Measurements from ENCODE around the gene MGMT. TPM values are rescaled to one million over a fixed set of nuclear protein-coding genes. Genes with fewer than 3 reads are reported as not detected.
A peak's percentile ranks its signal among the peaks of the same experiment; 100 is the strongest.

MGMT gene
- total and polyA plus RNA-seq, 4 donors = 9.9 to 39.6 (median 23.2) TPM

- Histone ChIP-seq H3K9ac (ENCODE audit: insufficient read depth in 1 of 2, low read length in 2 of 2) (no peak overlapping the region), H3K27me3 (ENCODE audit: control insufficient read depth in 3 of 3, insufficient read depth in 3 of 3, low read length in 2 of 3) (no peaks in the 10 kb centered on the region), H3K4me3 (no peak overlapping the region), H3K36me3 (ENCODE audit: control insufficient read depth in 4 of 4, insufficient read depth in 4 of 4, low read length in 4 of 4) (peaks cover 0 to 2% (median under 1%) of the 10 kb centered on the region in 4 donors), H3K27ac (ENCODE audit: low read depth in 1 of 2, low read length in 1 of 2) (no peak overlapping the region), H3K4me1 (ENCODE audit: control insufficient read depth in 5 of 5, insufficient read depth in 5 of 5, low read length in 5 of 5) (peaks cover 0 to 10% (median 0%) of the 10 kb centered on the region in 5 donors), H3K9me3 (ENCODE audit: control insufficient read depth in 4 of 4, insufficient read depth in 3 of 4, low read length in 3 of 4) (peaks cover 0 to 2% (median 0%) of the 10 kb centered on the region in 4 donors)
- TF ChIP-seq, protein P1, sequence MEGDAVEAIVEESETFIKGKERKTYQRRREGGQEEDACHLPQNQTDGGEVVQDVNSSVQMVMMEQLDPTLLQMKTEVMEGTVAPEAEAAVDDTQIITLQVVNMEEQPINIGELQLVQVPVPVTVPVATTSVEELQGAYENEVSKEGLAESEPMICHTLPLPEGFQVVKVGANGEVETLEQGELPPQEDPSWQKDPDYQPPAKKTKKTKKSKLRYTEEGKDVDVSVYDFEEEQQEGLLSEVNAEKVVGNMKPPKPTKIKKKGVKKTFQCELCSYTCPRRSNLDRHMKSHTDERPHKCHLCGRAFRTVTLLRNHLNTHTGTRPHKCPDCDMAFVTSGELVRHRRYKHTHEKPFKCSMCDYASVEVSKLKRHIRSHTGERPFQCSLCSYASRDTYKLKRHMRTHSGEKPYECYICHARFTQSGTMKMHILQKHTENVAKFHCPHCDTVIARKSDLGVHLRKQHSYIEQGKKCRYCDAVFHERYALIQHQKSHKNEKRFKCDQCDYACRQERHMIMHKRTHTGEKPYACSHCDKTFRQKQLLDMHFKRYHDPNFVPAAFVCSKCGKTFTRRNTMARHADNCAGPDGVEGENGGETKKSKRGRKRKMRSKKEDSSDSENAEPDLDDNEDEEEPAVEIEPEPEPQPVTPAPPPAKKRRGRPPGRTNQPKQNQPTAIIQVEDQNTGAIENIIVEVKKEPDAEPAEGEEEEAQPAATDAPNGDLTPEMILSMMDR (IDR thresholded peaks at IDR 0.05; ENCODE audit: control extremely low read depth, extremely low read depth) = no peak
- 86 to 88% methylated on average over 9 of the region's 9 CpGs for WGBS, 2 donors
- ATAC-seq (ENCODE audit: insufficient read depth, low FRiP score) (no peak), DNase-seq (peak; percentile 28 to 52 (median 28))
Measured at GRCh38 chr10:129541200-129541599, 74.2 kb downstream of the MGMT start.

- no peak for ATAC-seq (ENCODE audit: insufficient read depth, low FRiP score)
- WGBS, 2 donors = 97 to 98% methylated on average over 21 of the region's 21 CpGs
Measured at GRCh38 chr10:129541748-129542487, 74.9 kb downstream of the MGMT start.

DNA sequence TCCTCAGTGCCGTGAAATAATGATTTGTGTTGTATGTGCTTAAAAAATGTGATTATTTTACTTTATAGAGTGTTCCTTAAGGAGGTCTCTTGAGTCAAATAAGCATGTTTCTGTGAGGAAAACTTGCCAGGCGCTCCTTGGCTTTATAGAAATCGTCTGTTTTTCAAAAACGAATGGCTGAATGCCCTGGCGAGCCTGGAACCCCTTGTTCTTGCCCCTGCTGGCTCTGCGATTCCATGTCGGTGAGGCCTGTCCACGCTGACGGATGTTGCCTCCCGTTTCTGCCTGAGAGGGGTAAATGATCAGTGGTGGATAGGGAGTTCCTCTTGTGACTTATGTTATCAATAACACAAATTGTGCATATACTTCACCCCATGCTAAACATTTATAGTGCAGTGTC is 75.5 kb downstream of the MGMT start:
- Histone ChIP-seq H3K4me3 (no peak overlapping the region), H3K27ac (ENCODE audit: low read depth in 1 of 2, low read length in 1 of 2) (no peak overlapping the region), H3K27me3 (ENCODE audit: control insufficient read depth in 3 of 3, insufficient read depth in 3 of 3, low read length in 2 of 3) (no peaks in the 10 kb centered on the region), H3K9me3 (ENCODE audit: control insufficient read depth in 4 of 4, insufficient read depth in 3 of 4, low read length in 3 of 4) (no peaks in the 10 kb centered on the region), H3K9ac (ENCODE audit: insufficient read depth in 1 of 2, low read length in 2 of 2) (no peak overlapping the region), H3K4me1 (ENCODE audit: control insufficient read depth in 5 of 5, insufficient read depth in 5 of 5, low read length in 5 of 5) (peaks cover 0 to 10% (median 0%) of the 10 kb centered on the region in 5 donors), H3K36me3 (ENCODE audit: control insufficient read depth in 4 of 4, insufficient read depth in 4 of 4, low read length in 4 of 4) (peaks cover 0 to 2% (median 0%) of the 10 kb centered on the region in 4 donors)
- DNase-seq (no peak), ATAC-seq (ENCODE audit: insufficient read depth, low FRiP score) (no peak)
- TF ChIP-seq, protein P1 (IDR thresholded peaks at IDR 0.05; ENCODE audit: control extremely low read depth, extremely low read depth) = no peak
- 95% methylated on average over 10 of the region's 10 CpGs for WGBS, 2 donors

More at GRCh38 chr10:129541748-129542487, 74.9 kb downstream of the MGMT start:
- Histone ChIP-seq H3K36me3 (ENCODE audit: control insufficient read depth in 4 of 4, insufficient read depth in 4 of 4, low read length in 4 of 4) (peaks cover 0 to 2% (median 0%) of the 10 kb centered on the region in 4 donors), H3K27me3 (ENCODE audit: control insufficient read depth in 3 of 3, insufficient read depth in 3 of 3, low read length in 2 of 3) (no peaks in the 10 kb centered on the region), H3K9me3 (ENCODE audit: control insufficient read depth in 4 of 4, insufficient read depth in 3 of 4, low read length in 3 of 4) (no peaks in the 10 kb centered on the region), H3K9ac (ENCODE audit: insufficient read depth in 1 of 2, low read length in 2 of 2) (no peak overlapping the region), H3K4me3 (no peak overlapping the region), H3K4me1 (ENCODE audit: control insufficient read depth in 5 of 5, insufficient read depth in 5 of 5, low read length in 5 of 5) (peaks cover 0 to 10% (median 0%) of the 10 kb centered on the region in 5 donors), H3K27ac (ENCODE audit: low read depth in 1 of 2, low read length in 1 of 2) (no peak overlapping the region)
- TF ChIP-seq, protein P1 (IDR thresholded peaks at IDR 0.05; ENCODE audit: control extremely low read depth, extremely low read depth) = no peak
- no peak for DNase-seq
